Prostate gland (tissue), 2 donors: ENCODE results near the gene CACNA1D. TPM values are rescaled to one million over a fixed set of nuclear protein-coding genes. Genes with fewer than 3 reads are reported as not detected.
A peak's percentile ranks its signal among the peaks of the same experiment; 100 is the strongest.

Experiments used
- DNase-seq: peaks from one replicate; pipeline ENCODE4 v3.0.0-alpha.2; 2019; ENCODE audit warnings: low spot score
- H3K27ac ChIP-seq, 2 donors: fragments of 200-600 bp; sonication (generic); 2 replicates each; pipeline ENCODE4 v1.5.1; 2017 to 2019
- H3K27me3 ChIP-seq: fragments of 200-600 bp; sonication (generic); replicated peaks from 2 replicates; pipeline ENCODE4 v1.5.1; 2019; ENCODE audit not compliant: insufficient read depth
- H3K36me3 ChIP-seq, 2 donors: fragments of 200-600 bp; sonication (generic); 1 replicate in 1 of 2; 2 replicates in 1 of 2; pipeline versions ENCODE4 v1.5.1 to v1.8.1; 2017 to 2019
- H3K4me1 ChIP-seq: fragments of 200-600 bp; sonication (generic); replicated peaks from 2 replicates; pipeline ENCODE4 v1.5.1; 2019
- H3K4me3 ChIP-seq, 2 donors: fragments of 200-600 bp; sonication (generic); 2 replicates each; pipeline ENCODE4 v1.5.1; 2017 to 2019
- H3K9me3 ChIP-seq: fragments of 200-600 bp; sonication (generic); 2 replicates; pipeline ENCODE4 v1.5.1; 2017
- POLR2A ChIP-seq: fragments of 450-650 bp; IDR thresholded peaks from one replicate; pipeline ENCODE4 v1.6.1; 2016; ENCODE audit warnings: antibody characterized with exemption, mild to moderate bottlenecking
- POLR2AphosphoS5 ChIP-seq: sonication (generic); formaldehyde crosslinking; IDR thresholded peaks from one replicate; pipeline ENCODE4 v1.6.1; 2017; ENCODE audit warnings: antibody characterized with exemption
- WGBS: methylation state at CpG from one replicate; pipeline ENCODE4 v1.1.5; 2018; 5-methylcytosine and 5-hydroxymethylcytosine counted together
- intact Hi-C: fragments of 100-400 bp; cut with DNase I; formaldehyde crosslinking; loops from one replicate; pipeline ENCODE4 v1.14.2; 2022
- total RNA-seq, 2 donors: library from RNA; depleted of rRNA; stranded (reverse); fragments of >200 nt; gene quantifications; one replicate each; pipeline ENCODE4 v1.1.0, GENCODE V29; 2016
- TF ChIP-seq, protein P1 (sequence below), 4 experiments: fragments of 200-600 bp in 2 of 4; fragments of 450-650 bp in 2 of 4; sonication (generic) in 2 of 4; IDR thresholded peaks; 1 replicate in 3 of 4; 2 replicates in 1 of 4; pipeline ENCODE4 v1.5.1; 2016 to 2019; ENCODE audit warnings: antibody characterized with exemption in 4 of 4, mild to moderate bottlenecking in 2 of 4, moderate library complexity in 2 of 4

Gene CACNA1D
- total RNA-seq, 2 donors from 2014 or later: 15.5 to 45.1 TPM

DNA sequence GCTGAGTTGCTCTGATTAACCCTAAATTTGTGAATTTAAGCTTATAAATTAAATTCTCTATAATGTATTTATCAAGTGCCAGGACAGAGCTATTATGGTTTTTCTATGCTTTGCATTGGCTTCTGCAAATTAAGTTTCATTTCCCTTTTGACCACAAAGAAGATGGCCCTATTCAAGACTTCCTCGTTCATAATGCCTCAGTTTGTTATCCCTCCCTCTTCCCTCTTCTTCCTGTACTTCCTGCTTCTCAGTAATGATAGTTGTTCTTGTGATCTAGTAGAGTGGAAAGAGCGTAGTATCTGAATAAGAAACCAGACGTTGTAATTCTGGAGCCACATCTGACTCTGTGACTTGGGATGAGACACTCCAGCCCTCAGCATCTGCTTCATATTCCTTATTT is 118.7 kb downstream of the CACNA1D start:
- intact Hi-C loops: no loop called here
- H3K27me3 ChIP-seq: no peaks in the 10 kb centered on the region
- WGBS: 89% methylated on average over 3 of the region's 3 CpGs
- no peak for DNase-seq
- TF ChIP-seq POLR2A: no peak
- no peak for TF ChIP-seq POLR2AphosphoS5
- TF ChIP-seq, protein P1, sequence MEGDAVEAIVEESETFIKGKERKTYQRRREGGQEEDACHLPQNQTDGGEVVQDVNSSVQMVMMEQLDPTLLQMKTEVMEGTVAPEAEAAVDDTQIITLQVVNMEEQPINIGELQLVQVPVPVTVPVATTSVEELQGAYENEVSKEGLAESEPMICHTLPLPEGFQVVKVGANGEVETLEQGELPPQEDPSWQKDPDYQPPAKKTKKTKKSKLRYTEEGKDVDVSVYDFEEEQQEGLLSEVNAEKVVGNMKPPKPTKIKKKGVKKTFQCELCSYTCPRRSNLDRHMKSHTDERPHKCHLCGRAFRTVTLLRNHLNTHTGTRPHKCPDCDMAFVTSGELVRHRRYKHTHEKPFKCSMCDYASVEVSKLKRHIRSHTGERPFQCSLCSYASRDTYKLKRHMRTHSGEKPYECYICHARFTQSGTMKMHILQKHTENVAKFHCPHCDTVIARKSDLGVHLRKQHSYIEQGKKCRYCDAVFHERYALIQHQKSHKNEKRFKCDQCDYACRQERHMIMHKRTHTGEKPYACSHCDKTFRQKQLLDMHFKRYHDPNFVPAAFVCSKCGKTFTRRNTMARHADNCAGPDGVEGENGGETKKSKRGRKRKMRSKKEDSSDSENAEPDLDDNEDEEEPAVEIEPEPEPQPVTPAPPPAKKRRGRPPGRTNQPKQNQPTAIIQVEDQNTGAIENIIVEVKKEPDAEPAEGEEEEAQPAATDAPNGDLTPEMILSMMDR (IDR thresholded peaks at IDR 0.05): no peak
- H3K36me3 ChIP-seq: no peaks in the 10 kb centered on the region
- H3K4me3 ChIP-seq: no peak overlapping the region
- no peak overlapping the region for H3K27ac ChIP-seq
- H3K9me3 ChIP-seq: no peaks in the 10 kb centered on the region
- no peaks in the 10 kb centered on the region for H3K4me1 ChIP-seq

DNA sequence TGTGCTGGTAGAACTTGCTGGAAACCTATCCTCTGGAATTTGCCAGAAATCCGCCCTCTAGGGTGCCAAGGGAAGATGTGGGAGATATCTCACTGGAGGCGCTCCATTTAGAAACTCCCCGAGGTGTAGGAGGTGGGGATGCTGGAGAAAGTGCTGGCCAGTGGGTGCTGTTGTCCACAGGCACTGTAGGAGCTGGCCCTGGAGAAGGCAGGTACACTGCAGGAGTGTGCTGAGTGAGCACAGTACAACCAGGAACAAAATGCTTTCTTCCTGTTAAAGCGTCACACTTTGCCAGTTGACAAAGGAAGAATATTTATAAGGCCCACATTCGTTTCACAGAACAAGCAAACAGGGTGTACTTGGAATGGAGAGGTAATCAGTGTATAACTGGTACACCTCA is 119.9 kb downstream of the CACNA1D start:
- Histone ChIP-seq H3K4me1 (no peaks in the 10 kb centered on the region), H3K4me3 (no peak overlapping the region), H3K27ac (peak overlapping the region; percentile 10 to 52), H3K27me3 (no peaks in the 10 kb centered on the region), H3K9me3 (no peaks in the 10 kb centered on the region), H3K36me3 (no peaks in the 10 kb centered on the region)
- peak; percentile 35 for DNase-seq
- WGBS: 69% methylated on average over 5 of the region's 5 CpGs
- intact Hi-C loops: no loop called here
- no peak for TF ChIP-seq POLR2A
- peak; percentile 59 for TF ChIP-seq POLR2AphosphoS5

DNA sequence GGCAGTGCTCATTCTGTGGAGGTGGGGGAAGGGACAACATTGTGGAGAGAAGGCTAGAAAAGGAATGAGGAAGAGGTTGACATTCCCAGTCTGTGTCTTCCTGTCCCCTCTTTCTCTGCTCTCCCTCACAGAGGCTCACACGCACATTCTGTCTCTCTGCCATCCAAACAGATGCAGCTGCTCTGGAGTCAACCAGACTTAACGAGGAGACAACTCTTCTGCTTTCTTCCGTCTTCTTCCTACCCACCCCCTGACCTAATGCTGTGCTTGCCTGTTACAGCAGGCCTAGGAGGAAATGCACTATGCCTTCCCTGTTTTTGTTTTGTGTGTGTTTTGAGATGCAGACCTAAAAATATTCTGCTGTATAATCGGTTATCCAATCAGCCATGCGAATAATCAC is 121.9 kb downstream of the CACNA1D start:
- Histone ChIP-seq H3K4me1 (no peaks in the 10 kb centered on the region), H3K27me3 (no peaks in the 10 kb centered on the region), H3K4me3 (no peak overlapping the region), H3K36me3 (no peaks in the 10 kb centered on the region), H3K27ac (no peak overlapping the region), H3K9me3 (no peaks in the 10 kb centered on the region)
- WGBS: 36% methylated on average over 5 of the region's 5 CpGs
- TF ChIP-seq, protein P1 (IDR thresholded peaks at IDR 0.05): no peak
- TF ChIP-seq POLR2AphosphoS5 (no peak), POLR2A (no peak)
- intact Hi-C loops: no loop called here
- DNase-seq: no peak

DNA sequence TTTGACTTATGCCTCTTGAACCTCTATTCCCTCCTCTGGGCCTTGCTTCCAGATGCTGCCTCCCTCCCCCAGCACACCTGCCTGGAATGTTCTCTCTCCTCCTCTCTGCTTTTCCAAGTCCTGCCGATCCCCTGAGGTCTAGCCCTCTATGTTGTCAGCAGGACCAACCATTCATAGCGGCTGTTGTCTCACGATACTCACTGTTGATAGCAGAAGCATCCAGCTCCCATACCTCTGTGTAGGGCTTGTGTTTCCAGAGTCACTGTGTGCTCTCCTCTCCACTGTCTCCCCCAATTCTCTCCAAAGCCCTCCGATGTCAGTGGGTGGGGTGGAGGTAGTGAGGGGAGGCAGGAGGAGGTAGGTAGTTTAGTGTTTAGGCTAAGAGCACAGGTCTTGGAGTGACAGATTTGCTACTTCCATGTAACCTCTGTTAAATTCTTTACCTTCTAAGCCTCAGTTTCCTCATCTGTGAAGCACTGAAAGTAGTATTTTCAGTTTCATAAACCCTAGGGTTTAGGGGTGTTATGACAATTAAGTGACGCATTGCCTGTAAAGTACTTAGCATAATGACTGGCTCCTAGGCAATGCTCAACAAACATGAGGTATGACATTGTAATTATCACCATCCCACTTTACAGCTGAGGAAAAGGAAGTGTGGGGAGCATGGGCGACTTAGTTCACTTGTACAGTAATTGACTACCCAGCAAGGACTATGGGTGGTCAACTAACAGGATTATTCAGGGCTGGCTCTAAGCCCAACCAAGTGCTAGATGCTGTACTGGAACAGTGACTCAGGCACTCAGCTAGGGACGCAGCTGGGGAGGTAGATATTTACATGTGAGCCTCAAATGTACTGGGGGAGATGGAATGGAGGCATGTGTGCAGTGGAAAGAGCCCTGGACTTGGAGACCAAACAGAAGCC is 122.8 kb downstream of the CACNA1D start:
- WGBS: 96% methylated on average over 7 of the region's 7 CpGs
- Histone ChIP-seq H3K27ac (no peak overlapping the region), H3K4me1 (no peaks in the 10 kb centered on the region), H3K36me3 (no peaks in the 10 kb centered on the region), H3K27me3 (no peaks in the 10 kb centered on the region), H3K4me3 (no peak overlapping the region), H3K9me3 (no peaks in the 10 kb centered on the region)
- intact Hi-C loops: no loop called here
- DNase-seq: no peak
- TF ChIP-seq POLR2AphosphoS5 (no peak), POLR2A (no peak)
- TF ChIP-seq, protein P1 (IDR thresholded peaks at IDR 0.05): no peak

DNA sequence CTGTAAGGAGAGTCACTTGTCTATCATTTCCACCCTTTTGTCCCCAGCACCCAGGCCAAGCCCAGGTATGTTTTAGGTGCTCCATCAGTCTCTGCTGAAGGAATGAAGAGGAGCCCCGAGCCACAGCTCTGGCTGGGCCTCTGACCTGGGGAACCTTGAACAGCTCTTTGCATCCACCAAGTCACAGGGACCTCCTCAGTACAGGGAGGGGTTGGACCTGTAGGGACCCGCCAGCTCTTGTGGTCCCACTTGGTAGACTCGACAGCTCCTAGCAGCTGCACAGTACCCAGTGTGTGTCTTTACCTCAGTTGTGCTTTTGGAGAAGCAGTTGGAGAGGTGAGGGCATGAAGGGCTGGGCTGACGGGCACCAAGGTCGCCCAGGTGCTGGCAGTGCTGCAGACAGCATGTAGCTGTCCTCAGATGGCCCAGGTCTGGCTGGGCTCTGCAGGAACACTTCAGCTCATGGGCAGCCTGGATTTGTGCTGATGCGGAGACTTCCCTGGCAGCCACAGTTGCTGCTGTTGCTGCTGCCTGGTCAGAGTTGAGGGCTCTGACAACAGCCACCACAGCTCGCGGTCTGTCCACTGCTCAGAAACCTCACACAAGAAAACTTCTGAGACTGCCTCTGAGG is 123.6 kb downstream of the CACNA1D start:
- Histone ChIP-seq H3K36me3 (no peaks in the 10 kb centered on the region), H3K4me1 (no peaks in the 10 kb centered on the region), H3K27me3 (no peaks in the 10 kb centered on the region), H3K9me3 (no peaks in the 10 kb centered on the region), H3K27ac (no peak overlapping the region), H3K4me3 (no peak overlapping the region)
- WGBS: 89% methylated on average over 6 of the region's 8 CpGs
- DNase-seq: no peak
- TF ChIP-seq POLR2A (no peak), POLR2AphosphoS5 (no peak)
- TF ChIP-seq, protein P1 (IDR thresholded peaks at IDR 0.05): no peak
- intact Hi-C loops: no loop called here
